Esophagus muscularis mucosa (tissue), 4 donors: Measurements from ENCODE around the gene HMOX1. TPM values are rescaled to one million over a fixed set of nuclear protein-coding genes. Genes with fewer than 3 reads are reported as not detected.

Experiments
- DNase-seq: peaks from one replicate; pipeline ENCODE4 v3.0.0-alpha.2; 2017; ENCODE audit errors: extremely low spot score
- H3K27ac ChIP-seq, 4 donors: fragments of 200-600 bp; sonication (generic); replicated peaks in 1 of 4; 1 replicate in 3 of 4; 2 replicates in 1 of 4; pipeline ENCODE4 v1.5.1; 2016 to 2019; ENCODE audit warnings: mild to moderate bottlenecking in 1 of 4
- H3K27me3 ChIP-seq, 4 donors: fragments of 200-600 bp; sonication (generic); one replicate each; pipeline versions ENCODE4 v1.5.1 to v1.6.0; 2016 to 2019
- H3K36me3 ChIP-seq, 4 donors: fragments of 200-600 bp; sonication (generic); one replicate each; pipeline ENCODE4 v1.5.1; 2016 to 2019
- H3K4me1 ChIP-seq, 4 donors: fragments of 200-600 bp; sonication (generic); one replicate each; pipeline ENCODE4 v1.5.1; 2016 to 2019
- H3K4me3 ChIP-seq, 4 donors: fragments of 200-600 bp; sonication (generic); 1 replicate in 2 of 4; 2 replicates in 2 of 4; pipeline ENCODE4 v1.5.1; 2016 to 2019; ENCODE audit warnings: mild to moderate bottlenecking in 4 of 4, moderate library complexity in 1 of 4
- H3K9me3 ChIP-seq, 4 donors: fragments of 200-600 bp; sonication (generic); 1 replicate in 3 of 4; 2 replicates in 1 of 4; pipeline ENCODE4 v1.5.1; 2016 to 2019
- EP300 ChIP-seq: sonication (generic); formaldehyde crosslinking; IDR thresholded peaks from one replicate; pipeline ENCODE4 v1.6.1; 2017; ENCODE audit warnings: antibody characterized with exemption
- POLR2A ChIP-seq: fragments of 450-650 bp; IDR thresholded peaks from one replicate; pipeline ENCODE4 v1.6.1; 2017; ENCODE audit warnings: antibody characterized with exemption, moderate library complexity, mild to moderate bottlenecking, low read depth
- POLR2AphosphoS5 ChIP-seq, 2 donors: sonication (generic); formaldehyde crosslinking; IDR thresholded peaks; one replicate each; pipeline ENCODE4 v1.6.1; 2017; ENCODE audit warnings: antibody characterized with exemption in 2 of 2
- WGBS: methylation state at CpG from one replicate; pipeline ENCODE4 v1.1.5; 2018; 5-methylcytosine and 5-hydroxymethylcytosine counted together
- intact Hi-C: fragments of 100-400 bp; cut with DNase I; formaldehyde crosslinking; loops from one replicate; pipeline ENCODE4 v1.15.1; 2023
- small RNA-seq, 3 donors: library from RNA; depleted of rRNA; stranded (forward); fragments of <200 nt; gene quantifications; one replicate each; pipeline ENCODE3, GENCODE V24; 2016
- total RNA-seq, 4 donors: library from RNA; depleted of rRNA; stranded (reverse); fragments of >200 nt; gene quantifications; one replicate each; pipeline versions ENCODE4 v1.1.0 to v1.2.1, GENCODE V29; 2016
- TF ChIP-seq, protein P1 (sequence below), 3 experiments: fragments of 200-600 bp in 2 of 3; fragments of 450-650 bp in 1 of 3; sonication (generic) in 2 of 3; IDR thresholded peaks; one replicate each; pipeline ENCODE4 v1.5.1; 2017 to 2019; ENCODE audit warnings: antibody characterized with exemption in 3 of 3, mild to moderate bottlenecking in 2 of 3, moderate library complexity in 1 of 3

Gene HMOX1
- total RNA-seq, 4 donors from 2014 or later: 8.7 to 603 (median 13.0) TPM

DNA sequence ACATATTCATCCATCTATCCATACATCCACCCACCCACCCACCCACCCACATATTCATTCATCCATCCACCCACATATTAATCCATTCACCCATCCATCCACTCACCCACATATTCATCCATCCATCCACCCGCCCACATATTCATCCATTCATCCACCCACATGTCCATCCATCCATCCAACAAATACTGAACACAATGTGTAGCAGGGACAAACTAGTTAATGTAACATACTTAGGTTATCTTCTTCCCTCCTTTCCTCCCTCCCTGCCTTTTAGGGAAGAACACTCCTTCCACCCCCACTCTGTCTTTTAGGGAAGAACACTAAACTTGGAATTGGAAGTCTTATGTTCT lies 58.4 kb downstream of the HMOX1 start:
- no peak overlapping the region for H3K4me3 ChIP-seq
- H3K36me3 ChIP-seq: no peaks in the 10 kb centered on the region
- TF ChIP-seq EP300 (no peak), POLR2AphosphoS5 (IDR thresholded peaks at IDR 0.05) (no peak), POLR2A (no peak)
- TF ChIP-seq, protein P1, sequence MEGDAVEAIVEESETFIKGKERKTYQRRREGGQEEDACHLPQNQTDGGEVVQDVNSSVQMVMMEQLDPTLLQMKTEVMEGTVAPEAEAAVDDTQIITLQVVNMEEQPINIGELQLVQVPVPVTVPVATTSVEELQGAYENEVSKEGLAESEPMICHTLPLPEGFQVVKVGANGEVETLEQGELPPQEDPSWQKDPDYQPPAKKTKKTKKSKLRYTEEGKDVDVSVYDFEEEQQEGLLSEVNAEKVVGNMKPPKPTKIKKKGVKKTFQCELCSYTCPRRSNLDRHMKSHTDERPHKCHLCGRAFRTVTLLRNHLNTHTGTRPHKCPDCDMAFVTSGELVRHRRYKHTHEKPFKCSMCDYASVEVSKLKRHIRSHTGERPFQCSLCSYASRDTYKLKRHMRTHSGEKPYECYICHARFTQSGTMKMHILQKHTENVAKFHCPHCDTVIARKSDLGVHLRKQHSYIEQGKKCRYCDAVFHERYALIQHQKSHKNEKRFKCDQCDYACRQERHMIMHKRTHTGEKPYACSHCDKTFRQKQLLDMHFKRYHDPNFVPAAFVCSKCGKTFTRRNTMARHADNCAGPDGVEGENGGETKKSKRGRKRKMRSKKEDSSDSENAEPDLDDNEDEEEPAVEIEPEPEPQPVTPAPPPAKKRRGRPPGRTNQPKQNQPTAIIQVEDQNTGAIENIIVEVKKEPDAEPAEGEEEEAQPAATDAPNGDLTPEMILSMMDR (IDR thresholded peaks at IDR 0.05): no peak
- 100% methylated on average over 1 of the region's 1 CpG for WGBS
- no peaks in the 10 kb centered on the region for H3K27me3 ChIP-seq
- no peak overlapping the region for H3K27ac ChIP-seq
- no peaks in the 10 kb centered on the region for H3K4me1 ChIP-seq
- DNase-seq: no peak
- intact Hi-C loops: no loop called here
- no peaks in the 10 kb centered on the region for H3K9me3 ChIP-seq

DNA sequence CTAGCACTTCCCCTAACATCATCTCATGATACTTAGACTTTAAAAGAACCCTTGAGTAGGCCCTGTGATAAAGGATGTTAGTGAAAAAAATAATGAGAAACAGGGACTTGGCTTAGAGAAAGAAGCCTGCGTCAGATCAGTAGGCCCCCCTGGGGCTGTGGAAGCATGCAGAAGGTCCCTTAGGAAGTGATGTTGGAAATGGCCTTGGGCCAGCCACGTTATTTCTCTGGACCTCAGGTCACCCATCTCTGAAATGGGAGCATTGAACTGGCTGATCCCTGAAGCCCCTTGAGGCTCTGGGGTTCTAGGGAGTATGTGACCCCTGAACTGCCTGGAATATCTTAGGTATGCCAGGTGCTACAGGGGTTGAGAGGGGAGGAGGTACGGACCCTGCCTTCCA lies 59.2 kb downstream of the HMOX1 start:
- DNase-seq: no peak
- Histone ChIP-seq H3K27me3 (no peaks in the 10 kb centered on the region), H3K27ac (no peak overlapping the region), H3K9me3 (no peaks in the 10 kb centered on the region), H3K4me3 (no peak overlapping the region), H3K4me1 (peaks cover 0 to 4% (median 2%) of the 10 kb centered on the region in 4 donors), H3K36me3 (no peaks in the 10 kb centered on the region)
- intact Hi-C loops: no loop called here
- WGBS: 80% methylated on average over 3 of the region's 3 CpGs
- no peak for TF ChIP-seq EP300
- TF ChIP-seq, protein P1 (IDR thresholded peaks at IDR 0.05): no peak
- no peak for TF ChIP-seq POLR2A
- no peak for TF ChIP-seq POLR2AphosphoS5 (IDR thresholded peaks at IDR 0.05)

DNA sequence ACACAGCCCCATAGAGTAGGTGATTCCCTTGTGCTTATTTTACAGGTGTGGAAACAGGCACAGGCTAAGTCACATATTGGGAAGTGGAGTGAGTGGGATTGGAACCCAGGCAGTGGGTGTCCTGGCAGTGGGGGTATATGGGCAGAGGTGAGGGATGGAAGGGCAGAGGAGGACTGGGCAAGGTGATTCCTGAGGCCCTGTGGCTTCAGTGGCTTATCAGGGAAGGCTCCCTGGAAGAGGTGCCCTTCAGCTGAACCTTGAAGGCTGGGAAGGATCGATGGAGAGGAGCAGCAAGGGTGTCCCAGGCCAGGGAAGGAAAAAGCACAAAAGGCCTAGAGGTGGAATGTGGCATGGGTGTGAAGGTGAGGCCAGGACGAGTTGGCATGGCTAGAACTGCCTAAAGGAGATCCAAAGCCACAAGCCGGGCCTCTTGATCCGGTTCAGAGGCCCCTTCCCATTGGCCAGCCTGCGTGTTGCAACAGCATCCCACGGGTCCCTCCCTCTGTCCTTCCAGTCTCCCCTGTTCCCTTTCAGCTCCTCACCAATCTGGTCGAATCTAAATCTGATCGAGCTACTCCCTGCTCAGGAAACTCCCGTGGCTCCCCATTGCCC lies 60.7 kb downstream of the HMOX1 start:
- DNase-seq: no peak
- intact Hi-C loops: no loop called here
- no peak for TF ChIP-seq POLR2A
- no peak for TF ChIP-seq EP300
- no peaks in the 10 kb centered on the region for H3K9me3 ChIP-seq
- no peaks in the 10 kb centered on the region for H3K36me3 ChIP-seq
- 89% methylated on average over 9 of the region's 9 CpGs for WGBS
- no peak overlapping the region for H3K27ac ChIP-seq
- H3K4me1 ChIP-seq: peaks cover 0 to 19% (median 14%) of the 10 kb centered on the region in 4 donors
- H3K27me3 ChIP-seq: no peaks in the 10 kb centered on the region
- no peak overlapping the region for H3K4me3 ChIP-seq

DNA sequence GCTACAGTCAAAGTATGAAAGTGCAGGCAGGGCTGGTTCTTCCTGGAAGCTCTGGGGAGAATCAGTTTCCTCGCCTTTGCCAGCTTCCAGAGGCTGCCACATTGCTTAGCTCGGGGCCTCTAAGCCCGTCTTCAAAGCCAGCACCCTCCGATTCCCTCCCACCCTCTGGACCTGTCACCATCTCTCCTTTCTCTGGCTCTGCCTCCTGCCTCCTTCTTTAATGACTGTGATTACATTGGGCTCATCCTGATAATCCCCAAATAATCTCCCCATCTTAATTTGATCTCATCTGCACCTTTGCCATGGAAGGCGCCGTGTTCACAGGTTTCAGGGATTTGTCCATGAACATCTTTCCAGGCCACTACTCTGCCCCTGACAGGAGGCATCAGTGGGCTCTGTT lies 61.6 kb downstream of the HMOX1 start:
- WGBS: 91% methylated on average over 6 of the region's 6 CpGs
- Histone ChIP-seq H3K9me3 (no peaks in the 10 kb centered on the region), H3K27ac (no peak overlapping the region), H3K27me3 (no peaks in the 10 kb centered on the region), H3K4me1 (peaks cover 0 to 26% (median 22%) of the 10 kb centered on the region in 4 donors), H3K4me3 (no peak overlapping the region), H3K36me3 (no peaks in the 10 kb centered on the region)
- intact Hi-C loops: no loop called here
- no peak for DNase-seq
- no peak for TF ChIP-seq POLR2AphosphoS5 (IDR thresholded peaks at IDR 0.05)
- TF ChIP-seq EP300: no peak
- TF ChIP-seq, protein P1 (IDR thresholded peaks at IDR 0.05): no peak
- no peak for TF ChIP-seq POLR2A

DNA sequence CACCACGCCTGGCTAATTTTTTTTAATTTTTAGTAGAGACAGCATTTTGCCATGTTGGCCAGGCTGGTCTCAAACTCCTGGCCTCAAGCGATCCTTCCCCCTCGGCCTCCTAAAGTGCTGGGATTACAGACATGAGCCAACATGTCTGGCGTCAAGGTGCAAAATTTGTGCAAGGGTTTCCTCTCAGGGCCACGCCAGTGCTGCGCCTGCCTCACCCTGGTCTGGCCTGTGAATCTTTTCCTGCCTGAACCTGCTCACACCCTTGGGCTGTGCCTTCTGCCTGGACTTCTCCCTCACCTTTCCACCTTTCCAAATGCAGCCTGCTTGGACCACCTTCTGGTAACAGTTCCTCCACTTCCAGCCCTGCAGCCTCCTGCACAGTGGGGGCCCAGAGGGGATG lies 62.4 kb downstream of the HMOX1 start:
- no peaks in the 10 kb centered on the region for H3K27me3 ChIP-seq
- peaks cover 0 to 32% (median 24%) of the 10 kb centered on the region in 4 donors for H3K4me1 ChIP-seq
- DNase-seq: no peak
- no peak for TF ChIP-seq POLR2A
- TF ChIP-seq EP300: no peak
- TF ChIP-seq POLR2AphosphoS5 (IDR thresholded peaks at IDR 0.05): no peak
- TF ChIP-seq, protein P1 (IDR thresholded peaks at IDR 0.05): no peak
- intact Hi-C loops: no loop called here
- H3K27ac ChIP-seq: no peak overlapping the region
- no peaks in the 10 kb centered on the region for H3K9me3 ChIP-seq
- no peak overlapping the region for H3K4me3 ChIP-seq
- no peaks in the 10 kb centered on the region for H3K36me3 ChIP-seq
- 100% methylated on average over 6 of the region's 6 CpGs for WGBS

Small RNA genes lying within 50 kb of the gene (small RNA-seq; reads per million reads assigned to genes)
- gene MIR3909 (0.19 to 0.83 (median 0.68) reads per million in 3 donors), gene MIR6069 (0 reads per million in 3 donors)

Other genes with a start within 250 kb of the HMOX1 start
- gene HMGXB4, start 123.6 kb upstream of the HMOX1 start, total RNA-seq: 10 to 100 TPM; 12.4 to 19.9 (median 17.0) TPM
- 10 to 100 TPM; 22.8 to 44.6 (median 35.8) TPM for gene TOM1, start 81.2 kb upstream of the HMOX1 start, total RNA-seq
- 10 to 100 TPM in 3 of 4 donors, 1 to 10 TPM in 1; 9.1 to 22.2 (median 16.4) TPM for gene MCM5, start 19.0 kb downstream of the HMOX1 start, total RNA-seq
- gene RASD2, start 159.7 kb downstream of the HMOX1 start, total RNA-seq: 10 to 100 TPM; 18.4 to 53.6 (median 31.7) TPM
- gene MB, start 236.2 kb downstream of the HMOX1 start, total RNA-seq: 1 to 10 TPM in 1 of 4 donors, under 1 TPM in 1, not detected in 2; 0.63 to 3.0 TPM